GM18526 (cell line): ENCODE measurements around the gene LHFPL3.

ENCODE experiments used
- POLR2A ChIP-seq: IDR thresholded peaks from 3 replicates; pipeline ENCODE4 v1.6.1; 2011; ENCODE audit not compliant: insufficient read length; ENCODE audit errors: extremely low read depth

The LHFPL3 gene

DNA sequence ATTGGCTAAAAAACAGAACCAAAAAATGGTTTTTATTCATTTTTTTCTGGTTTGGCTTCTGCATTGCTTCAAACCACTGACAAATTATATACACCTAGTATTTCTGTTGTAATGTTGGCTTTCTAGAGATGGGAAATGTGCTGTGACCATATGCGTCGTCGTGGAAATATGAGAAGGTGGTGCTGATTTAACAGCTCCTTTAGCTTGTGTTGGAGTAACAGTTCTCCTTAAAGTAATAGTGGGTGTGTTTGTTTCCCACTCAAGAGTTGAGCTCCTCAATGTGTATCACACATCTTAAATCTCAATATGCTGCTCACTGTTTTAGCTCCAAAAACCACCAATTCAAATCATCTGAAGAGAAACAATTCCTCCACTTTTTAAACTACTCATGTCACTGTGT, 196.4 kb downstream of the LHFPL3 start:
- no peak for TF ChIP-seq POLR2A

DNA sequence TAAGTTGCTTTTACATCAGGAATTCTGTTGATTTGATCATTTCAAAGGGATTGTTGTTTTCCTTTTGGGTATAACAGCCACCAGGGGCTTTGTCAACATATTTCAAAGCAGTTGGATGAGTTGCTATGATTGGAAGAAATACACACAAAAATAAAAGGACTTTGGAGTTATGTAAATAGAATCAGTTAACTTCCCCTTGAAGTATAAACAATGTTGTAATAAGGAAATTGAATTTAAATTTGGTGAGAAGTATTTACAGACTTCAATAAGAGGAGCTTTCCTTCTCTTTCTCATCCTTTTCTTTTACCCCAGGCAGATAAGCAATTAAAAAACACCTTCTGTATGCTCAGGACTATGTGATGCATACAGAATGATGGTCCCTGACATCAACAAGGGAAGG, 199.7 kb downstream of the LHFPL3 start:
- TF ChIP-seq POLR2A, result no peak

DNA sequence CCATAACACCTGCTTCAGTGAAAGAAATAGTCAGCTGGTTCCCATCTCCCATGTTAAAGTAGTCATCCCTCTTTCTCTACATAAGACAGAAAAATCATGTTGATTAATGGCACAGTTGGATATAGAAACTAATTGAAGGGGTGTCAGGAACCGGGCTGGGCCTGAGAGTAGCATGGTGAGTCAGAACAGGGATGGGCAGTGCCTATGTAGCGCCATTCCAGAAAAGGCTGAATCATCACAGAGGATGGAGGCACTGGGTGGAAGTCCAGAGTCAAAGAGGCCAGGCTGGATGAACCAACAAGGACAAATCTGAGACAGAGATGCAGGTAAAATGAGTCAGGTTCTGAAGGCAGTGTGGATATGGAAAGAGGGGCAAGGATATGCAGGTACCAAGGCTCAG, 201.2 kb downstream of the LHFPL3 start:
- no peak for TF ChIP-seq POLR2A

DNA sequence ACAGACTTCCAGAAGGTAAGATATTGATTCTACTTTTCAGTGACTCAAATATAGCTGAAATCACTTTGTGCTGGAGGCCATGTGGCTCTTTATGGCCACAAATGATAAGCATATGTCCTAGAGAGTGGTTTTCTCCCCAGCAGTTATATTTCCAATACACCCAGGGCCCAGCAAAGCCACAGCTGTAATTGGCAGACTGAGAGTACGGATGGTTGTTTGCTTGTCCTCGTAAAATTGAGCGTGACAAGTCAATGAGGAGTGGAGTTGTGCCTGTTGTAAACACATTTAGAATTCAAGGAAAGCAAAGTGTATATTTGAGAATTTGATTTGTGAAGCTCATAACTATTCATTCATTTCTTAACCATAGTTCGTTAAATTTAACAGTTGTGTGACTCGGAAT, 201.8 kb downstream of the LHFPL3 start:
- TF ChIP-seq POLR2A, result no peak

DNA sequence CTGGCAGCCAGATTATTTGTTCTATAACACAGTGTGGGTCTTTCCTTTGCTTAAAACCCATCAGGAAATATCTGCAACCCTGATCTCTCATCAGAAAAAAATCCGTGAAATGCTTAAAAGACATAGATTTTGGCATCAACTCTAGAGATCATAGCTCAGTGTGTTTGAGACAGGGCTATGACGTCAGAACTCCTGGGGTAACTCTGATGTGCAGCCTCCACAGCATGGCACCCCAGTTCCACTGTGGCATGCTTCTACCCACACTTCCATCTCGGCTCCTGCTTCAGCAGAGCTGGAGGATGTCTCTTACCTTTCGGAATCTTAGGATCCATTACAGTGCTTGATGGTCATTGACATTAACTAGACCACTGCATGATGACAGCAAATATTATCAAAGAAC, 205.7 kb downstream of the LHFPL3 start:
- no peak for TF ChIP-seq POLR2A

DNA sequence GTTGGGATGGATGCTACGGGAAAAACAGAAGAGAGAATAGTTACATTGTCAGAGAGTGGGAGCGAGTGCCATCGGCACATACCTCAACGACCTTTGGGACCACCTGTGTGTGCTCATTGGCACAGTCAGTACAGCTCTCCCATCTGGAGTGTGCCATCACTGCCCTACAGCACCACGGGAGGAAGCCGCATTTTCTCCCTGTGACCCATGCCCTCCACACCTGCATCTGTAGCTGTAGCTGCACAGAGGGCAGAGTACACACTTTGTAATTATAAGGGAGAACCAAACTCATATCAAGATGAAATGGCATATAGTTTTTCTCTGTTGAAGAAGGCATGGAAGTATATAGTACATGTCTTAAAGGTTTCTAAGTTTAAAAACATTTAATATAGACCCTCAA, 207.4 kb downstream of the LHFPL3 start:
- TF ChIP-seq POLR2A, result no peak

DNA sequence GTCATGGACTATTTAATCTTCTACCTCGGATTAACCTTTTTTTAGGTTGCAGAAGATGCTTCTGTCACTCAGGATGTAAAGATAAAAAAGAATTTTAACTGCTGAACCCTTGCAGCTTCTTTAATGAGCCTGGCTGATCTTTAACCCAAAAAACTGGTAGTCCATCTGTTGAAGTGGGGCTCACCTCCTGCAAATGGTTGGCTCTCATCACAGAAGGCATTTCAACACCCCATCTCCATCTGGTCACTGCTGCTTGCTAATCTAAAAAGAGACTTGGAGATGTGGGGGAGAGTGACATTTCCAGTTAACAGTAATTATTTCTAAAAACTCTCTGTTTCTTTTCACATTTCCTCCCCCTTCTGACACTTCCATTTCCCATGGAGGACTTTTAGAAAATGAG, 208.6 kb downstream of the LHFPL3 start:
- no peak for TF ChIP-seq POLR2A

DNA sequence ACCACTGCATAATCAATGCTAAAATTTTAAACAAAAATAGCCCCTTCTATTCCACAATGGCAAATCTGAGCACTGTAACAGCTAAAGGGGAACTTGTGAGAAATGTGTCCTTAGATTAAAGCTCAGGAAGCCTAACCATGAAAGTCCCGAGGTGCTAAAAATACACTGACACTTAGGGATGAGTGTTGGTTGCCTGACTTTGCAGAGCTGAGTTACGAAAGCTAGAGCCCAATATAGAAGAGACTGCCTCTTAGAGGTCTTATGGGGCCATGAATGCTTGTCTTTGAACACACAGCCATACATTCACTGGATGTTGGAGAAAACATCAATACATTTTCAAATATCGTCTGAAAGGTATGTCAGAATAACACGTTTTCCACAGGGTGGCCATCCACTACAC, 209.7 kb downstream of the LHFPL3 start:
- no peak for TF ChIP-seq POLR2A

DNA sequence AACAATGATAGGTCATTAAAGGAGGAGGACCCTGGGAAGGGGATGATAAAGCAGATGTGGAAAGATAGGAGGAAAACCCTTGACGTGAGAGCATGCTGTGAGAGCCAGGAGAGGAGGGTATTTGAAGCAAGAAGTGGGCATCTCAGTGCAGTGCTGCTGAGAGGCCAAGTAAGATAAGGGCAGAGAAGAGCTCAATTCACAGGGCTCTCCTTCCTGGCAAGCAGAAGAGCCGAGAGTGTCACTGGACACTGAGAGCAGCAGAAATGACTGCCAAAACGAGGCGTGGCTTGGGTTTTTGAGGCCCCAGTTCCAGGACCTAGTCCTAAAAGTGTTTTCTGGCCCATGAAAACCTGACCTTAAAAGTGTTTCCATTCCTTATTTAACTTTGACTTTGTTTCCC, 213.5 kb downstream of the LHFPL3 start:
- TF ChIP-seq POLR2A, result no peak

DNA sequence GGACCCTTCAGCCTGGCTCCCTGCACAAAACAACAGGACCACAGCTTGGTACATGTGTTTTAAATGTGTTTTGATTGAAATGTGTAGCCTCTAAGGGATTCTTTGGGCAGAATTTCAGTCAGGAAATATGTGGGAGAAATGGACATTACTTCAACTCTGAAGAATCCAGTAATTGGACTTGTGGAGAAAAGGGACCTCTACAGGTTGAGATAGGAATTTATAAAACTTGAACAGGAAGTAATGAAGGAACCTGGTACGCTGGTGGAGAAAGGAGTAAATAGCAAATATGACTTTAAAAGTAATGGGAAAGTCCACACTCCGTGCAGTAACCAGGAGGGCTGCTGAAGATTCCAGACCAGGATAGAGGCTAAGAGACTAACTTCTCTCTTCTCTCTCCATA, 220.5 kb downstream of the LHFPL3 start:
- no peak for TF ChIP-seq POLR2A

DNA sequence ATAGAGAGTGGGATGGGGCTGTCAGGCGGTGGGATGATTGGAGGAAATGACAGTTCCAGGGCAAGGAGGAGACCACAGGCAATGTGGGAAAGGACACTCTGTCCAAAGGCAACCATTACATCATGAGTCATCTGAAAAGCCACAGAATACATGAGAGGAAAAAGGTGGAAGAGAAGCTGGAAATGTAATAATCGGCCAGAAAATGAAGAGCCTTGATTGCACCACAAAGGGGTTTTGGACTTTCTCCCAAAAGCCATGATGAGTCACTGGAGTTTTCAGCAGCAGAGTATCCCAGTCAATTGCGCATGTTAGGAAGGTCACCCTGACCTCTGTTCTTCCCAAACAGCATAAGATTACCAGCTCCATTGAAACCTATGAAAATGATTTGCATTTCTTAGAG, 222.0 kb downstream of the LHFPL3 start:
- TF ChIP-seq POLR2A, result no peak

DNA sequence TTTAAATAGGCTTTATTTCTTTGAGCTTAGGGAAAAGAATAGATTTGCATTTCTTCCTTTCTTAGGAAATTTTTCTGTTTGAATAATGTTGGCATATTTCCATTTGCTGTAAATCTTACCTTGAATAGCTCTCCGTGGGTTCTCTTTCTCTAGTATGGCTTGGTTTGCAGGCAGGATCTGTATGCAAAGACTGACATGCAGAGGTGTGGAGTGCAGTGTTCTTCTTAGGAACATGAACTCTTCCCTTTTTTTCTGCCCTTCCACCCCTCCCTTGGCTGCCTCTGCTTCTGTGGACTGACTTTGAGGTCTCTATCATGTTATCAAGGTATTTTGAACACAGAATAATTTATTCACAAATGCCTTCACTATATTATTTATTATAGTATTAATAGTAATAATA, 222.8 kb downstream of the LHFPL3 start:
- no peak for TF ChIP-seq POLR2A

DNA sequence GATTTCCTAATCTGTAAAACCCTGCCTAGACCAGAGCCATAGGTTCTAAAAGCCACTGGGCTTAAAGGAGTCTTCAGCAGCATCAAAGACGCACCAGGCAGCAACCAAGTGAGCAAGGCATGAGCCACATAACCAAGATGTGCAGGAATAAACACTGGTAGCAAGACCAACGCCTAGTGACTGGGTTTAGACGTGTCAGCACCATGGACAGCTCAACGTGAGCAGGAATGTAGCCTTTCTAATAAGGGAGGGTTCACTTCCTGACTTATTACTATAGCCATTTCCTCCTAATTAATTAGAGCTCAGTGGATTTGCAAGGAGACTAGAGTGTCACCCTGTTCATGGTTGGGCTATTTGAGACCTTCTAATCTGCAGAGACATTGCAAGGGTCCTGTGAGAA, 223.7 kb downstream of the LHFPL3 start:
- TF ChIP-seq POLR2A, result no peak

DNA sequence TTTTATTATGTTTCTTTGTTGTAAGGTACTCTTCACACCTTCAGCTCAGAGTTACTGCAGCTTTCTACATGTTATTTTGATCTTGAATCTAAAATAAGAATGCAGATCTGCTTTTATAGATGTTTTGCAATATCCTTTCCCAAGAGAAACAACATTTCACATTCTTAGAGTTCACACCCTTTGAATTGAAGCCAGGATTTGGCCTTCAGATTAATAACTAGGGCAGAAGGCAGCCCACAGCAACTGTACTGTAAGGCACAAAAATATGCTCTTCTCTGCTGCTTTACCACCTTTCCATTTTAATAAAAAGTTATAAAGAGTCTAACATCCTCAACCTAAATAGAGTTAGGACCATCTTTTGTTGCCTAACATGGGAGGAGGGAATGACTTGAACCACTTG, 224.7 kb downstream of the LHFPL3 start:
- no peak for TF ChIP-seq POLR2A

DNA sequence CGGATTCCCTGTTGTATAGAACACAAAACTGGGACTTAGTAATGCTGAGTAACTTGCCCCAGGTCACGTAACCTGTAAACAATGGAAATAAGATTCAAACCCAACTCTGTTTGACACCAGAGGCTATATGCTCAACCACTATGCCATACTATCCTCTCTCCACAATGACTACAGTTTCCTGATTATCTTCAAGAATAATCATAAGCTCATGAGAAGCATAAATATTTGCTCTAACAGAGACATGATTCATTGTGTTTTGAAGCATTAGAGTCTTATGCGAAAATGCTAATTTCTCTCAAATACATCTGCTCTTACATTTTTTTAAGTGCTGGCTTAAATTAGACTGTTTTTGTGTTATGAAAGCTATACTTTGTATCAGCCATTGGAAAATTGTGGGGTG, 241.3 kb downstream of the LHFPL3 start:
- no peak for TF ChIP-seq POLR2A

DNA sequence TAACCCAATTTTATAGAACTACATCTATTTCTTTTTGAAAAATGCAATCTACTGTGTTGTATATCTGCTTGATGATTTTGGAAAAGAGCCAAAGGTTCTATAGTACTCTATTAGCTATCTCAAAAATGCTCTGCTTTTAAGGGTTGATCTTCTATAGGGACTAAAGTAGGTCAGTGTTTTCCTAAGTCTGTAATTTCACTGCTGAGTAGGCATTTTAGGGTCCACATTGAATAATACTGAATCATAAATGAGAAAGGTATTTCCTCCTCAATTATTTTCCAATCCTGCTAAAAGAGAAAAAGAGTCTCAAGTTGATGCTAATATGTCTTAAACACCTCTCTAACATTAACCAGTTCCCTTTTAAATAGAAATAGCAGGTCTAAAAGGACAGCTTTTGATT, 244.2 kb downstream of the LHFPL3 start:
- TF ChIP-seq POLR2A, result no peak

DNA sequence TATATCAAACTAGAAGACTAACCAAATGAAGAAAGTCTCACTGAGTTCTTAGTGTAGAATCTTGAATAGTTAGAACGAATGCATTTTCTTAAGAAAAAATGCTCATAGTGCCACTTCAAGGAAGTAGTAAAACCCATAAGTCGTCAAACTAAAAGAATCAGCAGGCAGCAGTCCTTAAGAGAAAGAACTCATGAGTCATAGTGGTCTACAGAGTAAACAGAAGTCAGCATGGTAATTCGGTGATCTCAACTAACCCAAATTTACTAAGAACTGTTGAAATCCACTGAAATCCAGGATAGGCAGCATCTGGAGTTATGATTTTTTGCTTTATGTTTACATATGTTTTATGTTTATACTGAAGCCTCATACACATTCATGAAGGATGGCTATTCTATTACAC, 256.2 kb downstream of the LHFPL3 start:
- TF ChIP-seq POLR2A, result no peak

DNA sequence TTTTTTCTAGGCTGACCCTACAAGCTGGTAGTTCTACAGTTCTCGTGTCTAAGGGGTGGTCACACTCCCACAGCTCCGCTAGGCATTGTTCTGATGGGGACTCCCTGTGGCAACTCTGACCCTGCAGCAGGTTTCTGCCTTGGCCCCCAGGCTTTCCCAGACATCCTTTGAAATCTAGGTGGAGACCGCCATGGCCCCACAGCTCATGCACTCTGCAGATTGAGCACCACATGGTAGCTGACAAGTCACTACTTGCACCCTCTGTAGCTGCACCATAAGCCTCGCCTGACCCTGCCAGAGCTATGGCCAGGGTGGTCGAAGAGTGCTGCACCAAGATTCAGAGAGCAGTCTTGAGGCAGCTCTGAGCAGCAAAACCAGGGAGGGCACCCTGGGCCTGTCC, 275.6 kb downstream of the LHFPL3 start:
- no peak for TF ChIP-seq POLR2A
